Heart left ventricle (tissue), 16 donors: ENCODE data around the gene ERAS. TPM values are rescaled to one million over a fixed set of nuclear protein-coding genes. Genes with fewer than 3 reads are reported as not detected.
A peak's percentile ranks its signal among the peaks of the same experiment; 100 is the strongest.
"Not testable (repeated sequence)": the region's sequence is repeated elsewhere in the genome, so short reads cannot be mapped to it uniquely, and the experiment has no call there.

Experiments
- ATAC-seq, 4 donors: fragments of 200-7000 bp; cut with Tn5 transposase; one replicate each; pipeline ENCODE4 v1.9.1; 2020 to 2022; ENCODE audit warnings: moderate library complexity in 4 of 4, mild to moderate bottlenecking in 3 of 4, moderate number of reproducible peaks in 1 of 4
- DNase-seq, 5 donors: peaks; one replicate each; pipeline ENCODE4 v3.0.0-alpha.2; 2020
- H3K27ac ChIP-seq, 12 donors: fragments of 200-600 bp; sonication (generic) in 4 of 12; one replicate each; pipeline versions ENCODE4 v1.5.0 to v1.8.0; 2016 to 2022; ENCODE audit warnings: mild to moderate bottlenecking in 2 of 12
- H3K27me3 ChIP-seq, 9 donors: fragments of 200-600 bp; sonication (generic) in 2 of 9; one replicate each; pipeline versions ENCODE4 v1.5.1 to v1.8.0; 2016 to 2022; ENCODE audit warnings: mild to moderate bottlenecking in 3 of 9
- H3K36me3 ChIP-seq, 9 donors: fragments of 200-600 bp; sonication (generic) in 2 of 9; one replicate each; pipeline versions ENCODE4 v1.5.0 to v1.8.0; 2018 to 2022; ENCODE audit warnings: mild to moderate bottlenecking in 2 of 9
- H3K4me1 ChIP-seq, 12 donors: fragments of 200-600 bp; sonication (generic) in 4 of 12; one replicate each; pipeline versions ENCODE4 v1.5.0 to v1.8.0; 2016 to 2022; ENCODE audit warnings: mild to moderate bottlenecking in 3 of 12
- H3K4me3 ChIP-seq, 12 donors: fragments of 200-600 bp; sonication (generic) in 4 of 12; one replicate each; pipeline versions ENCODE4 v1.5.0 to v1.8.0; 2017 to 2022; ENCODE audit warnings: mild to moderate bottlenecking in 9 of 12, moderate library complexity in 4 of 12
- H3K9me3 ChIP-seq, 12 donors: fragments of 200-600 bp; sonication (generic) in 4 of 12; one replicate each; pipeline versions ENCODE4 v1.5.0 to v1.8.0; 2016 to 2022; ENCODE audit warnings: mild to moderate bottlenecking in 1 of 12
- CTCF ChIP-seq, 12 donors: fragments of 200-600 bp; sonication (generic) in 4 of 12; IDR thresholded peaks; one replicate each; pipeline versions ENCODE4 v1.5.0 to v1.8.0; 2018 to 2022; ENCODE audit warnings: antibody characterized with exemption in 12 of 12, mild to moderate bottlenecking in 5 of 12
- POLR2A ChIP-seq, 2 donors: fragments of 450-650 bp; IDR thresholded peaks; one replicate each; pipeline ENCODE4 v1.6.1; 2017; ENCODE audit warnings: antibody characterized with exemption in 2 of 2, mild to moderate bottlenecking in 2 of 2, moderate library complexity in 2 of 2
- WGBS, 4 donors: extraction: QIAGEN DNeasy Blood & Tissue Kit in 2 of 4; methylation state at CpG; one replicate each; pipeline versions ENCODE4 v1.1.5 to v1.1.7; 2013 to 2018; 5-methylcytosine and 5-hydroxymethylcytosine counted together
- intact Hi-C, 10 donors: fragments of 100-400 bp; cut with DNase I; formaldehyde crosslinking; loops; one replicate each; pipeline versions ENCODE4 v1.11.1 to v1.14.2; 2022
- polyA plus RNA-seq, 2 donors: library from polyadenylated mRNA; stranded (reverse); fragments of 200-250 nt; gene quantifications; one replicate each; pipeline ENCODE4 v1.2.3, GENCODE V29; 2013
- total RNA-seq, 9 donors: library from RNA; depleted of rRNA in 2 of 9; stranded (reverse); fragments of >200 nt in 2 of 9; fragmentation: NEBNext Ultra II Directional in 3 of 9; extraction: Animal tissue kit (Norgen Biotek cat#: 25700) in 3 of 9; gene quantifications; one replicate each; pipeline versions ENCODE4 v1.1.0 to v1.2.4, GENCODE V29; 2016 to 2023
- donor health status: ischemic (EF 13 %, LVEDD 7.1; RV severe dilation, severe dysfunction).
- donor health status: healthy with polysubstance abuse.
- donor health status: DM: no; HTN: yes; CAD: no.
- donor health status: DM: no; HTN: no; CAD: no.
- donor health status: ischemic (EF 25% LVEDD 6.9; RV normal size, moderate dysfunction).
- donor health status: ischemic (EF 25% LVEDD 5.7; RV mildly dilated, moderate dysfunction).
- donor health status: healthy.
- donor health status: DM: yes; HTN: yes; CAD: no.
- donor health status: ischemic (EF 35%, LVEDD 5.7; RV mildly dilated, moderate dysfunction).
- donor health status: nonischemic (EF 11% LVEDD 7.7; RV severe dilation, severe dysfunction).
- donor health status: DM: yes; HTN: yes; CAD: no.
- donor health status: PGD.
- donor health status: ischemic (EF 29% LVEDD 5.4; RV normal size, mild dysfunction).
- donor health status: nonischemic (EF 23%, LVEDD 6.1; RV moderate dilation, normal function).

Gene ERAS
- total and polyA plus RNA-seq, 11 donors, result not detected

GRCh38 chrX:48852857-48853256 lies 26.5 kb downstream of the ERAS start:
- Histone ChIP-seq H3K27me3 (peaks cover 0 to 12% (median 0%) of the 10 kb centered on the region in 9 donors), H3K27ac (no peak overlapping the region), H3K4me1 (no peaks in the 10 kb centered on the region), H3K36me3 (no peaks in the 10 kb centered on the region), H3K9me3 (peaks cover 0 to 7% (median 0%) of the 10 kb centered on the region in 12 donors), H3K4me3 (no peak overlapping the region)
- ATAC-seq, result no peak
- intact Hi-C loops, result no loop called here
- DNase-seq, result no peak
- TF ChIP-seq CTCF (IDR thresholded peaks at IDR 0.05) (no peak), POLR2A (IDR thresholded peaks at IDR 0.05) (no peak)
- 65 to 85% (median 72%) methylated on average over 7 of the region's 7 CpGs for WGBS, 4 donors

- H3K4me1 ChIP-seq, H3K9me3 ChIP-seq, intact Hi-C loops, H3K4me3 ChIP-seq, H3K27ac ChIP-seq, H3K36me3 ChIP-seq, DNase-seq, ATAC-seq: not testable (repeated sequence)
- H3K27me3 ChIP-seq, result peaks cover 0 to 12% (median 0%) of the 10 kb centered on the region in 9 donors
These were observed 27.2 kb downstream of the ERAS start for GRCh38 chrX:48853494-48853893.

- H3K27me3 ChIP-seq, H3K27ac ChIP-seq, H3K9me3 ChIP-seq, DNase-seq, H3K4me3 ChIP-seq, ATAC-seq, H3K36me3 ChIP-seq, intact Hi-C loops, H3K4me1 ChIP-seq: not testable (repeated sequence)
- WGBS, 4 donors, result 86 to 91% (median 87%) methylated on average over 12 of the region's 12 CpGs
These were observed 27.9 kb downstream of the ERAS start for GRCh38 chrX:48854121-48854804.

- Histone ChIP-seq H3K27me3 (peaks cover 0 to 7% (median 0%) of the 10 kb centered on the region in 9 donors), H3K9me3 (peaks cover 0 to 7% (median 0%) of the 10 kb centered on the region in 12 donors), H3K27ac (no peak overlapping the region), H3K4me1 (no peaks in the 10 kb centered on the region), H3K4me3 (no peak overlapping the region), H3K36me3 (no peaks in the 10 kb centered on the region)
- 41 to 55% (median 49%) methylated on average over 5 of the region's 5 CpGs for WGBS, 4 donors
- ATAC-seq, result no peak
- DNase-seq, result no peak
- intact Hi-C loops, result no loop called here
- TF ChIP-seq CTCF (IDR thresholded peaks at IDR 0.05) (peak in 1 of 12 donors; percentile 3), POLR2A (IDR thresholded peaks at IDR 0.05) (no peak)
These were observed 28.6 kb downstream of the ERAS start for GRCh38 chrX:48854898-48855297.

GRCh38 chrX:48864210-48864609 lies 37.9 kb downstream of the ERAS start:
- H3K27me3 ChIP-seq, result no peaks in the 10 kb centered on the region
- no peaks in the 10 kb centered on the region for H3K36me3 ChIP-seq
- WGBS, 4 donors, result 52 to 61% (median 53%) methylated on average over 4 of the region's 4 CpGs
- H3K4me3 ChIP-seq, result no peak overlapping the region
- intact Hi-C loops, result no loop called here
- ATAC-seq (no peak), DNase-seq (no peak)
- TF ChIP-seq CTCF (IDR thresholded peaks at IDR 0.05) (no peak), POLR2A (IDR thresholded peaks at IDR 0.05) (no peak)
- H3K4me1 ChIP-seq, result no peaks in the 10 kb centered on the region
- H3K9me3 ChIP-seq, result no peaks in the 10 kb centered on the region
- H3K27ac ChIP-seq, result no peak overlapping the region

DNA sequence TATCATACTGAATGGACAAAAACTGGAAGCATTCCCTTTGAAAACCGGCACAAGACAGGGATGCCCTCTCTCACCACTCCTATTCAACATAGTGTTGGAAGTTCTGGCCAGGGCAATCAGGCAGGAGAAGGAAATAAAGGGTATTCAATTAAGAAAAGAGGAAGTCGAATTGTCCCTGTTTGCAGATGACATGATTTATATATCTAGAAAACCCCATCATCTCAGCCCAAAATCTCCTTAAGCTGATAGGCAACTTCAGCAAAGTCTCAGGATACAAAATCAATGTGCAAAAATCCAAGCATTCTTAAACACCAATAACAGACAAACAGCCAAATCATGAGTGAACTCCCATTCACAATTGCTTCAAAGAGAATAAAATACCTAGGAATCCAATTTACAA lies 45.7 kb downstream of the ERAS start:
- H3K9me3 ChIP-seq, DNase-seq, H3K4me1 ChIP-seq, H3K4me3 ChIP-seq, ATAC-seq, H3K36me3 ChIP-seq, H3K27ac ChIP-seq, intact Hi-C loops, H3K27me3 ChIP-seq: not testable (repeated sequence)
- WGBS, 4 donors, result 66 to 72% (median 68%) methylated on average over 1 to 2 of the region's 2 CpGs

GRCh38 chrX:48876944-48877343 lies 50.6 kb downstream of the ERAS start:
- H3K27ac ChIP-seq, H3K4me3 ChIP-seq, DNase-seq, H3K27me3 ChIP-seq, intact Hi-C loops, H3K36me3 ChIP-seq, H3K9me3 ChIP-seq, ATAC-seq, H3K4me1 ChIP-seq: not testable (repeated sequence)
- 40 to 81% (median 63%) methylated on average over 4 of the region's 4 CpGs for WGBS, 4 donors
